Stimulated activated CD8-positive, alpha-beta memory T cell treated with anti-CD3 and anti-CD28 coated beads, Interleukin-4, amount 100 ng/mL, for 4 hours (primary cell): ENCODE results near the gene TMBIM1.
A peak's percentile ranks its signal among the peaks of the same experiment; 100 is the strongest.

Experiments
- DNase-seq, 2 donors: peaks; one replicate each; pipeline ENCODE4 v3.0.0-alpha.2; 2020; ENCODE audit warnings: low read depth in 2 of 2, low spot score in 1 of 2

The TMBIM1 gene, protein sequence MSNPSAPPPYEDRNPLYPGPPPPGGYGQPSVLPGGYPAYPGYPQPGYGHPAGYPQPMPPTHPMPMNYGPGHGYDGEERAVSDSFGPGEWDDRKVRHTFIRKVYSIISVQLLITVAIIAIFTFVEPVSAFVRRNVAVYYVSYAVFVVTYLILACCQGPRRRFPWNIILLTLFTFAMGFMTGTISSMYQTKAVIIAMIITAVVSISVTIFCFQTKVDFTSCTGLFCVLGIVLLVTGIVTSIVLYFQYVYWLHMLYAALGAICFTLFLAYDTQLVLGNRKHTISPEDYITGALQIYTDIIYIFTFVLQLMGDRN

DNA sequence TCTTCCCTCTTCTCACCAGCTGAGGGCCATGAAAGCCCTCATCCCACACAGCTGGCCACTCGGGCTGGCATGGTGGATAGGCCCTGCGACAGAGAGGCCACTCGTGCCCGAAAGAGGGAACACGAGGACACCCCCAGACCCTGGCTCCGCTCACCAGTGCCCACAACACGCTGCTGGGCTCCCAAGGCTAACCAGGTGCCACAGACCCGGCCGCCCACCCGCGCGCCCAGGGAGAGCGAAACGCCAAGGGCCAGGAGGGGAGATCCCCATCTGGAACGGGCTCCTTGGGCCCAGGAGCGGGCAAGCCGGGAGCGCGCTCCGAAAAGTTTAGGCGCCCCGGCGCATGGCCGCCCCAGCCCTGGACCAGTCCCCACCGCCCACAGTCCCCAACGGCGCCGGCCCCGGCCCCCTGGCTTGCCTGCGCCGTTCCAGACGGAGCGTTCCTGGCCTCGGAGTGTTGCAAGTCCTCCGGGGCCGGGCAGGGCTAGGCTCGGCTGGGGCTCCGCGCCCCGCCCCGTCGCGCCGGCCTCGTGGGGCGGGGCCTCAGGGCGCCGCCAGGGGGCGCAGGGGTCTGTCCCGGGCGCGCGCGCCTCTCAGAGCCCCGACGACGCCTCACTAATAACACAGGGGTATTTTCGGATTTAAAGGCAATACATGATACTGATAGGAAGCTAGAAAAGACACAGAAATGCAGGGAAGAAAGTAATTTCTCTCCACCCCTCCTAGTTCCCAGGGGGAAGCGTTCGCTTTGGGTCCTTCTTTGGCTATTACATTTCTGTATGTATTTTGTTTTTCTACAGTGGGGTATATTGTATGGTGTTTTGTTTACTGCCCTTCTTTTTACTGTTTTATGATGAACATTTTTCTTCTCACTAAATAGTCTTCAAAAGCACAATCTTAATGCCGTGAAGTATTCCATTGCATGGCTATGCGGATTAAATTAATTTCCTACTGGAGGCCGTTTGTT lies at the start of gene TMBIM1:
TSS of gene TMBIM1 (minus strand) at position 456 of the 967 bp plus-strand sequence. CDS start 10,362 bp downstream, outside the sequence.
- DNase-seq, result peak; percentile 47 to 56

DNA sequence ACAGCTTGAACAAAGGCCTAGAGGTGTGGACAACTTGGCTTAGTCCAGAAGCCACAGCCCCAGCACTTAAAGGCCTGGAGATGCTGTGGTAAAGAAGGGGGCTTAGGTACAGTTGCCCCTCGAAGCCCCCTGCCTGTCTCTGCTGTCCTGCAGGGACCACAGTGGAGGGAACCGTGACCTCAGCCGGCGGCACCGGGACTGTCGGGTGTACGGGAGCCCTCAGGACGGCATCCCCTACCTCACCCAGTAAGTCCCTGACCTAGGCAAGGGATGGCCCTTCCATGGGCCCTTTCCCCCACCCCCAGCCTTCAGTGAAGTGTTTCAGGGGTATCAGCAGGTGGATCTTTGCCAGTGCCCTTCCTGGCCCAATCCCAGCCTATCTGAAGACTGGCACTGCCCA lies 49.1 kb upstream of the TMBIM1 start:
- DNase-seq, result no peak

- DNase-seq, result no peak
These were observed 48.4 kb upstream of the TMBIM1 start for GRCh38 chr2:218340656-218341055.

GRCh38 chr2:218334531-218334930 lies 42.2 kb upstream of the TMBIM1 start:
- DNase-seq, result no peak

- no peak for DNase-seq
These were observed 40.8 kb upstream of the TMBIM1 start for GRCh38 chr2:218332920-218333645.

GRCh38 chr2:218332288-218332687 lies 40.0 kb upstream of the TMBIM1 start:
- DNase-seq, result no peak

GRCh38 chr2:218331745-218332144 lies 39.4 kb upstream of the TMBIM1 start:
- DNase-seq, result no peak

DNA sequence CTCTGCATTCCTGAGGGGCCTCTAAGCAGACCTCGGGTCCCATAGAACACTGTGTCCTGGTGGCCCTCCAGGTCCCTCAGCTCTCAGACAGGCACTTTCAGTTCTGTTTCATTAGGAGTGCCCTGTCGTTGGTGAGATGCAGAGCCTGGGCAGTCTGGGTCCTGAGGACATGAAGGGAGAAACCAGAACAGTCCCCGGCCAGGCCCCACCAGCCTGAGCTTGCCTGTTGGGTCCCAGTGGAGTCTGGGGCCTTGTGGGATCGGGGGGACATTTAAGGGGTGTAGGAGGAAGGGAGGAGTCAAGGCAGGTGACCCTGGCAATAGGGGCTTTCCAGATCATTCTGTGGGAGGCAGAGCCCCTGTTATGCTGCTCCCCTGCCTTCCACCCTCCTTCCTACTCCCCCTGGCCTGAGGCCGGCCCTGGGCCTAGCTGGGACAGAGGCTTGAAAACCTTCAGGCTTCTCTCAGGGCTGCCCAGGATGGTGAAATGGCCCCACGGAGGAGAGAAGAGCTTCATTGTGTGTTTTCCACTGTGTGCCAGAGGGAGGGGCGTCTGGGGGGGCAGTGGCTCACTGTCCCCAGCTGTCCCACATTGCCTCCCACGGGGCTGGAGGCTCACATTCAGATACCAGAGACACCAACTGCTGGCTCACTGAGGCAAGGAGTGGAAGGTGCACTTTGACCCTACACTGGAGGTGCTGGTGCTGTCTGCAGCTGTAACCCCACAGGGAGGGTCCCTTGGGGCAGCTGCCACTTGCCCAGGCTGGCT lies 37.7 kb upstream of the TMBIM1 start:
- no peak for DNase-seq

- DNase-seq, result no peak
These were observed 36.9 kb upstream of the TMBIM1 start for GRCh38 chr2:218329027-218329825.

DNA sequence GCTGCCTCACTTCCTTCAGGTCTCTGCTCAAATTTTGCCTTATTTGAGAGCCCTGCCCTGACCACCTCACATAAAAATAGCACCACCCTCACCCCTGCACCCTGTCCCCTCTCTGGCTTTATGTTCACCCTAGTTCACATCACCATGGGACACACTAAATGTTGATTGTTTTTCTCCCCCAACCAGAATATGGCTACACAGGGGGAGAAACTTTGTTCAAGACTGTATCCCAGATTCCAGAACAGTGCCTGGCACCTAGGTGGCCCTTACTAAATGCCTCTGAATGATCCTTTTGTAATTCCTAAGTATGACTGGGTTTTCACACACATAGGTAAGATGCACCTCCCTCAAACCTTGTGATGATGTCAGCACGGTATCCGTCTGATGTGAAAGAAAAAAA lies 36.0 kb upstream of the TMBIM1 start:
- DNase-seq, result no peak

DNA sequence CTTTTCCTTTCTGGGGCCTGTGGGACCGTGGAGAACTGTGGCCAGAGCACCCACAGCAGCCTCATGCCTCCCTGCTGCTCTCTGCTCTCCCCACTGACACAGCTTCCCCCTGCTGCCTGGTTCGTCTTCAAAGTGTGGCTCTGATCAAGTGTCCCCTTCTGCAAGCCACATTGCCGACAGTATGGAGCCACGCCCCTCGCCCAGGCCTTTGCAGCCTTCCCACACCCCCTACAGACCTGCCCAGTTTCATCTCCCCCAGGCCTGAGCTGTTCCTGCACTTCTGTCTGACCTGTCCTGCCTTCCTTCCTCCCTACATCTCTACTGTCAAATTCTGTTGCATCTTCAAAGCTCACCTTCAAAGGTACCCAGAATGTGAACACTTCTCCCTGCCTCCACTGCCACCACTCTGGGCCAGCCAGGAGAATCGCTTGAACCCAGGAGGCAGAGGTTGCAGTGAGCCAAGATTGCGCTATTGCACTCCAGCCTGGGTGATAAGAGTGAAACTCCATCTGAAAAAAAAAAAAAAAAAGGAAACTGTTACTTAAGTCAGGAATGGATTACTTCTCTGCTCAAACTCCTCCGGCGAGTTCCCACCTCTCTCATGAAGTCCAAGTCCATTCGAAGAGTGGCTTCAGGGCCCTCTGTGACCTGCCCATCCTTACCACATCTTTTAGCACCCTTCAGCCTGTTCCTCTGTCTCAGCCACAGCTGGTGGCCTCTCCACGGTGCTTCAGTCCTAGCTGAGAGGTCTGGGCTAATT lies 35.3 kb upstream of the TMBIM1 start:
- DNase-seq, result no peak

- no peak for DNase-seq
These were observed 34.0 kb upstream of the TMBIM1 start for GRCh38 chr2:218326315-218326714.

DNA sequence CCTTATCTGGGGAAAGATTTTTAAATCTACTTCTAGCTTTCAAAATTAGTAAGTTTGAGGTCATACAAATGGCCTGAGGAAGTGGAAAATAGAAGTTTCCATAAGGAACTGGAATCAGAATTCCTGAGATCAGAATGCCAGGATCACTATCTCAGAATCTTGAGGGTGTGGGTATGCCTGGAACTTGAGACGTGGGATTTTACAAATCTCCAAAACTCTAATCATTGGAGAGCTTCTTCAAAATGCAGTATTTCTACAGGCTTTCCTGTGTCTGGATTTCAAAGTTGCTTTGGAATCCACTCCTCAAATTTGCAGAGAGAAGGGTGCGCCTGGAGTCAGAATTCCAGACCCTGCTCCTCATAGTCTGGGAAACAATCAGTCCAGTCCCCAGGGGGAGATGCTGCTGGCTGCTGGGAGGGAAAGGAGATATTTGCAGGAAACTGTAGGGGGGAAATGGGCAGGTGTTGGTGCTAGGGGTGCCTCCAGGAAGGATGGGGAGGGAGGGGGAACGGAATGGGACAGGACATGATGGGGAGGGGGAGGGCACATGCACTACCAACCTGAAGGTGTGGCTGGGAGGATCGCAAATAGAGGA lies 33.4 kb upstream of the TMBIM1 start:
- no peak for DNase-seq

GRCh38 chr2:218323526-218324472 lies 31.5 kb upstream of the TMBIM1 start:
- DNase-seq, result no peak

- peak in 1 of 2 donors; percentile 16 for DNase-seq
These were observed 30.6 kb upstream of the TMBIM1 start for GRCh38 chr2:218322768-218323525.

GRCh38 chr2:218320704-218321336 lies 28.5 kb upstream of the TMBIM1 start:
- DNase-seq, result no peak
